Stimulated activated CD4-positive, alpha-beta T cell treated with anti-CD3 and anti-CD28 coated beads, TNF-alpha, amount 100 ng/mL, for 24 hours (primary cell): Measurements from ENCODE around the gene WDR53.
"Not testable (repeated sequence)": the region's sequence is repeated elsewhere in the genome, so short reads cannot be mapped to it uniquely, and the experiment has no call there.

Experiments used
- DNase-seq, 3 experiments: peaks; one replicate each; pipeline ENCODE4 v3.0.0-alpha.2; 2020; ENCODE audit warnings: low read depth in 3 of 3

Gene WDR53

GRCh38 chr3:196518966-196519717, 49.2 kb downstream of the WDR53 start:
- peak in 2 of 3 experiments; percentile 39 to 55 for DNase-seq

GRCh38 chr3:196517919-196518318, 50.4 kb downstream of the WDR53 start:
- no peak for DNase-seq

DNA sequence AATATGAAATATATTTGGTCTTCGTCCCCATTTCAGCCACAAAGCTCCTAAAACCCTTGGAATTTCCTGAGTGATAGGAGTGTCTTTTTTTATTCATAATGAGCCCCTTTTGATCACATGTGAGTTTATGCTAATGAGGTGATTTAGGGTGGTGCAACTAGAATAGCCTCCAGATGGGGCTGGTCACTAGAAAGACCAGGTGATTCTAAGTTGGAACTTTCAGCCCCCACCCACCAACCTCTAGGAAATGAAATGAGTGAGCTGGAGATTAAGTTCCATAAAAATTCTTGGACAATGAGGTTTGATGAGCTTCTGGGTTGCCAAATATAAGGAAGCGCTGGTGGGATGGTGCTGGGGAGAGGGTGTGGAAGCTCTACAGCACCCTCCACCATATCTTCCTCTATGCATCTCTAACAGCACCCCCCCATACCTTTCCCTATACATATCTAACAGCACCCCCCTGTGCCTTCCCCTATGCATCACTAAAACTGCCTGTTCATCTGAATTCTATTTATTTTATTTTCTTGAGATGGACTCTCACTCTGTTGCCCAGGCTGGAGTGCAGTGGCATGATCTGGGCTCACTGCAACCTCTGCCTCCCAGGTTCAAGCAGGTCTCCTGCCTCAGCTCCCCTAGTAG, 51.1 kb downstream of the WDR53 start:
- no peak for DNase-seq

GRCh38 chr3:196514913-196515621, 53.3 kb downstream of the WDR53 start, which contains the start of gene SMCO1:
TSS of gene SMCO1 (minus strand) at chr3:196515346. CDS start at chr3:196515209, 137 bp downstream.
- no peak for DNase-seq

DNA sequence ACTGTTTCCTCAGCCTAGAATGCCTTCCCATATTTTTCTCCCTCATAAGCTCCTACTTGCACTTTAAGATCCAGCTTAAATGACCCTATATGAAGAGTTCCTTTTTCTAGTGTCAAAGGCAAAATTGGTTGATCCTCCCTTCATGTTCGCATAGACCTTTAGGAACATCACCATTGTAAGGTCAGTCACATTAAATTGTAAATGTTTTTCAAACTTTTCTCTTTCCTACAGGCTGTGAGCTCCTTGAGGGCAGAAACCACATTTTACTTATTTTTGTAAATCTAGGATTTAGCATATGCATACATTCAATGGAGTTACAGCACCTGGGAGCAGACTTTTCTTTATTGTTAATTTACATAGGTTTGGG, 54.0 kb downstream of the WDR53 start:
- no peak for DNase-seq

DNA sequence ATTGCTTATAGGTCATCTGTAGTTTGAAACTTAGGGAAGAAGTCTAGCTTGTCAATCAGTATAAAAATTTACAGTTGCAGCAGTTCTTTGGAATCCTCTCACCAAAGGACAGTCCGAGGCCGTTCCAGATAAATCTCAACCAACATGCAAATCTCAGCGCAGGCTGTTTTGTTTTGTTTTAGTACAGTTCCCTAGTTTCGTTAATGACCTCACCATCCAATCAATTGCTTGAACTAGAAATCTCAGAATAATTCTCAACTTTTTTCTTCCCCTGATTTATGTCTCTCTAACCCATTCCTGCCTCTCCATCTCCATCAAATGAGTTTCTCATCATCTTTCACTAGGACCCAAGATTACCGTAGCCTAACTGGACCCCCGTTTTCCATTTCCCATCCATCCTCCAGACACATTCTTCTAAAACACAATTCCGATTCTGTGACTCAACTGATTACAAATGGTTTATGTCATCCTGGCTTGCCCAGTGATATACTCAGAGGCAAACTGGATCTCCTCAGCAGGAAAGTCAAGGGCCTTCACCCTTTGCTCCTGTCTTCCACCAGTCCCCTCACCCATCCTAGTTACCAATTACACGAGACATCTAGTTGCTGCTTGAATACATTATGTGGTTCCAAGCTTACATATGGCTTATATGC, 54.5 kb downstream of the WDR53 start:
- DNase-seq: no peak

- DNase-seq: not testable (repeated sequence)
Measured at GRCh38 chr3:196511646-196512425, 56.5 kb downstream of the WDR53 start.

DNA sequence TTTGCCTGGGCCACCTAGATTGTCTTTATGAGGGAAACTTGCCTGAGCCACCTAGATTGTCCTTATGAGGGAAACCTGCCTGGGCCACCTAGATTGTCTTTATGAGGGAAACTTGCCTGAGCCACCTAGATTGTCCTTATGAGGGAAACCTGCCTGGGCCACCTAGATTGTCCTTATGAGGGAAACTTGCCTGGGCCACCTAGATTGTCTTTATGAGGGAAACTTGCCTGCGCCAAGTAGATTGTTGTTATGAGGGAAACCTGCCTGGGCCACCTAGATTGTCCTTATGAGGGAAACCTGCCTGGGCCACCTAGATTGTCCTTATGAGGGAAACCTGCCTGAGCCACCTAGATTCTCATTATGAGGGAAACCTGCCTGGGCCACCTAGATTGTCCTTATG, 57.2 kb downstream of the WDR53 start:
- not testable (repeated sequence) for DNase-seq

GRCh38 chr3:196506687-196507086, 61.7 kb downstream of the WDR53 start:
- no peak for DNase-seq

DNA sequence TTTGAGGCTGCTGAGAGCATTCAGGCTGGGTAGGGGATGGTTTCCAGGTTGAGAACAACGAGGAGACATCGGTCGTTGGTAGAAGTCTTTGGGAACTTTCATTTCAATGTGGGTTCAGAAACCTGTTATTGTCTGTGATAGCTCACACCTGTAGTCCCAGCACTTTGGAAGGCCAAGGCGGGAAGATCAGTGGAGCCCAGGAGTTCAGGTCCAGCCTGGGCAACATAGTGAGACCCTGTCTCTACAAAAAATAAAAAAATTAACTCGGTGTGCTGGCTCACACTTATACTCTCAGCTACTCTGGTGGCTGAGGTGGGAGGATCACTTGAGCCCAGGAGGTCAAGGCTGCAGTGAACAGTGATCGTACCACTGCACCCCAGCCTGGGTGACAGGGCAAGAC, 63.8 kb downstream of the WDR53 start:
- no peak for DNase-seq
